ENCODE results near the gene SYNE1. TPM values are rescaled to one million over a fixed set of nuclear protein-coding genes. Genes with fewer than 3 reads are reported as not detected.
"Not testable (repeated sequence)": the region's sequence is repeated elsewhere in the genome, so short reads cannot be mapped to it uniquely, and the experiment has no call there.

SYNE1 gene
- total RNA-seq, 1 donor from 2014 or later: 6.0 TPM

DNA sequence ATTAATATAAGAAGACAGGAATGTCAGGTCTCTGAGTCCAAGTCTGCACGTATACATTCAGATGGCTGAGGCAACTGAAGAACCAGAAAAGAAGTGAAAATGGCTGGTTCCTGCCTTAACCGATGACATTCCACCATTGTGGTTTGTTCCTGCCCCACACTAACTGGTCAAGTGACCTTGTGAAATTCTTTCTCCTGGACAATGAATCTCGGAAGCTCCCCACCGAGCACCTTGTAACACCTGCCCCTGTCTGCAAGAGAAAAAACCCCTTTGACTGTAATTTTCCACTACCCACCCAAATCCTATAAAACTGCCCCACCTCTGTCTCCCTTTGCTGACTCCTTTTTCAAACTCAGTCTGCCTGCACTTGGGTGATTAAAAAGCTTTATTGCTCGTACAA is 140.4 kb downstream of the SYNE1 start:
- no peaks in the 10 kb centered on the region for H3F3A ChIP-seq (ENCODE audit: low read depth)
- Mint-ChIP-seq H3K27me3 (ENCODE audit: insufficient read depth, low read depth) (no peaks in the 10 kb centered on the region), H3K4me1 (no peaks in the 10 kb centered on the region), H3K9me3 (no peaks in the 10 kb centered on the region), H3K4me3 (no peak overlapping the region), H3K27ac (no peak overlapping the region), H3K36me3 (no peaks in the 10 kb centered on the region)
- no peak overlapping the region for H3K27ac ChIP-seq
- H3K4me1 ChIP-seq: no peaks in the 10 kb centered on the region
- no peak overlapping the region for H2AFZ ChIP-seq (replicated peaks)
- H3K79me2 ChIP-seq (ENCODE audit: low read depth): no peaks in the 10 kb centered on the region
- no peaks in the 10 kb centered on the region for H3K9me3 ChIP-seq (ENCODE audit: low read depth)
- H3K4me3 ChIP-seq: no peak overlapping the region
- no peaks in the 10 kb centered on the region for H3K27me3 ChIP-seq
- no peak for DNase-seq (ENCODE audit: low spot score)
- H3K4me2 ChIP-seq: no peak overlapping the region
- TF ChIP-seq, protein P1, sequence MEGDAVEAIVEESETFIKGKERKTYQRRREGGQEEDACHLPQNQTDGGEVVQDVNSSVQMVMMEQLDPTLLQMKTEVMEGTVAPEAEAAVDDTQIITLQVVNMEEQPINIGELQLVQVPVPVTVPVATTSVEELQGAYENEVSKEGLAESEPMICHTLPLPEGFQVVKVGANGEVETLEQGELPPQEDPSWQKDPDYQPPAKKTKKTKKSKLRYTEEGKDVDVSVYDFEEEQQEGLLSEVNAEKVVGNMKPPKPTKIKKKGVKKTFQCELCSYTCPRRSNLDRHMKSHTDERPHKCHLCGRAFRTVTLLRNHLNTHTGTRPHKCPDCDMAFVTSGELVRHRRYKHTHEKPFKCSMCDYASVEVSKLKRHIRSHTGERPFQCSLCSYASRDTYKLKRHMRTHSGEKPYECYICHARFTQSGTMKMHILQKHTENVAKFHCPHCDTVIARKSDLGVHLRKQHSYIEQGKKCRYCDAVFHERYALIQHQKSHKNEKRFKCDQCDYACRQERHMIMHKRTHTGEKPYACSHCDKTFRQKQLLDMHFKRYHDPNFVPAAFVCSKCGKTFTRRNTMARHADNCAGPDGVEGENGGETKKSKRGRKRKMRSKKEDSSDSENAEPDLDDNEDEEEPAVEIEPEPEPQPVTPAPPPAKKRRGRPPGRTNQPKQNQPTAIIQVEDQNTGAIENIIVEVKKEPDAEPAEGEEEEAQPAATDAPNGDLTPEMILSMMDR (IDR thresholded peaks at IDR 0.05): no peak
- TF ChIP-seq EZH2phosphoT487 (IDR thresholded peaks at IDR 0.05) (no peak), EZH2 (IDR thresholded peaks at IDR 0.05) (no peak)
- no peak overlapping the region for H3K9ac ChIP-seq
- H4K20me1 ChIP-seq (ENCODE audit: low read depth): no peaks in the 10 kb centered on the region
- H3K36me3 ChIP-seq: no peaks in the 10 kb centered on the region

DNA sequence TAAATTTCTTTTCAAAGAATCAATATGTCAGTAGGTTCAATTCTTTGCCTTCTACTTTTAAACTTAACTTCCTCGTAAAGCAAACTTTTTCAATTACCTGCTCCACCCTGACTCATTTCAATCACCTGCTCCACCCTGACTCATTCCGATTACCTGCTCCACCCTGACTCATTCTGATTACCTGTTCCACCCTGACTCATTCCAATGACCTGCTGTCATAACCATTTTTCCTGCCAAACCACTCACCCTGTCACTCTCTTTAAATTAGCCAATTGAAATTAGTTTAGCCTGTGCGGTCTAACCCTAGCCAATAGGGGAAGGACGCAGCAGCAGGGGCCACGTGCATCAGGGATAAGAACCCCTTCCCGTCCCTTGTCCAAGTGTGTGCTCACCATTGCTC is 141.7 kb downstream of the SYNE1 start:
- H3K36me3 ChIP-seq; H4K20me1 ChIP-seq (ENCODE audit: low read depth); H3K4me1 ChIP-seq; DNase-seq (ENCODE audit: low spot score); H3K9me3 Mint-ChIP-seq; H3K4me3 Mint-ChIP-seq; H3K4me3 ChIP-seq; H3F3A ChIP-seq (ENCODE audit: low read depth); H2AFZ ChIP-seq (replicated peaks); H3K4me2 ChIP-seq; H3K36me3 Mint-ChIP-seq; H3K27me3 ChIP-seq; H3K4me1 Mint-ChIP-seq; H3K27ac Mint-ChIP-seq; H3K9me3 ChIP-seq (ENCODE audit: low read depth); H3K79me2 ChIP-seq (ENCODE audit: low read depth); H3K27me3 Mint-ChIP-seq (ENCODE audit: insufficient read depth, low read depth); H3K9ac ChIP-seq; H3K27ac ChIP-seq: not testable (repeated sequence)

DNA sequence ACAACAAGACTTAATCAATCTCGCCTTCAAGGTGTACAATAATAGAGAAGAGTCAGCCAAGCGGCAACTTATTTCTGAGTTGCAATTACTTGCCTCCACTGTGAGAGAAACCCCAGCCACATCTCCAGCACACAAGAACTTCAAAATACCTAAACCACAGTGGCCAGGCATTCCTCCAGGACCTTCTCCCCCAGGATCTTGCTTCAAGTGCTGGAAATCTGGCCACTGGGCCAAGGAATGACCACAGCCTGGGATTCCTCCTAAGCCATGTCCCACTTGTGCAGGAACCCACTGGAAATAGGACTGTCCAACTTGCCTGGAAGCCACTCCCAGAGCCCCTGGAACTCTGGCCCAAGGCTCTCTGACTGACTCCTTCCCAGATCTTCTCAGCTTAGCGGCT is 144.9 kb downstream of the SYNE1 start:
- H3K4me3 ChIP-seq; H3K9me3 Mint-ChIP-seq; H3F3A ChIP-seq (ENCODE audit: low read depth); H3K27me3 Mint-ChIP-seq (ENCODE audit: insufficient read depth, low read depth); H3K27ac ChIP-seq; H3K36me3 Mint-ChIP-seq; H3K27me3 ChIP-seq; H3K27ac Mint-ChIP-seq; H3K36me3 ChIP-seq; H2AFZ ChIP-seq (replicated peaks); H4K20me1 ChIP-seq (ENCODE audit: low read depth); H3K4me2 ChIP-seq; H3K79me2 ChIP-seq (ENCODE audit: low read depth); DNase-seq (ENCODE audit: low spot score); H3K4me1 Mint-ChIP-seq; H3K4me1 ChIP-seq; H3K9ac ChIP-seq; H3K9me3 ChIP-seq (ENCODE audit: low read depth); H3K4me3 Mint-ChIP-seq: not testable (repeated sequence)

DNA sequence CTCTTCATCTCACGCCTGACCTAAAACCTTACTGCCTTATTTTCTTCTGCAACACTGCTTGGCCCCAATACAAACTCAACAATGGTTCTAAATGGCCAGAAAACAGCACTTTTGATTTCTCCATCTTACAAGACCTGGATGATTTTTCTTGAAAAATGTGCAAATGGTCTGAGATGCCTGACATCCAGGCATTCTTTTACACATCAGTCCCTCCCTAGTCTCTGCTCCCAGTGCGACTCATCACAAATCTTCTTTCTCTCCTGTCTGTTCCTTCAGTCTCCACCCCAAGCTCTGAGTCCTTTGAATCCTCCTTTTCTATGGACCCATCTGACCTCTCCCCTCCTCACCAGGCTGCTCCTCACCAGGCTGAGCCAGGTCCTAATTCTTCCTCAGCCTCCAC is 145.7 kb downstream of the SYNE1 start:
- H3K9me3 Mint-ChIP-seq; H3F3A ChIP-seq (ENCODE audit: low read depth); H3K9ac ChIP-seq; H3K27me3 Mint-ChIP-seq (ENCODE audit: insufficient read depth, low read depth); H3K4me1 ChIP-seq; H3K36me3 Mint-ChIP-seq; H3K27ac Mint-ChIP-seq; H2AFZ ChIP-seq (replicated peaks); H3K27me3 ChIP-seq; H3K9me3 ChIP-seq (ENCODE audit: low read depth); H3K79me2 ChIP-seq (ENCODE audit: low read depth); H3K27ac ChIP-seq; H3K4me3 Mint-ChIP-seq; H4K20me1 ChIP-seq (ENCODE audit: low read depth); H3K4me2 ChIP-seq; H3K4me3 ChIP-seq; H3K36me3 ChIP-seq; DNase-seq (ENCODE audit: low spot score); H3K4me1 Mint-ChIP-seq: not testable (repeated sequence)

DNA sequence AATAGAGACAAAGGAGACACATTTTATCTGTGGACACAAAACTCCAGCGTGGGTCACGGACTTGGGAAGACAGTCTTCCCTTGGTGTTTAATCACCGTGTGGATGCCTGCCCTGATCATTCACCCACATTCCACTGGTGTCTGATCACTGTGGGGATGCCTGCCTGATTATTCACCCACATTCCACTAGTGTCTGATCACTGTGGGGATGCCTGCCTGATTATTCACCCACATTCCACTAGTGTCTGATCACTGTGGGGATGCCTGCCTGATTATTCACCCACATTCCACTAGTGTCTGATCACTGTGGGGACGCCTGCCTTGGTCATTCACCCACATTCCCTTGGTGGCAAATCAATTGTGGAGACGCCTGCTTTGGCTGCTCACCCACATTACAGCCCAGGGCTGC is 146.2 kb downstream of the SYNE1 start:
- H3K36me3 ChIP-seq; H3K27me3 ChIP-seq; H3K9me3 Mint-ChIP-seq; H4K20me1 ChIP-seq (ENCODE audit: low read depth); DNase-seq (ENCODE audit: low spot score); H3K27ac ChIP-seq; H2AFZ ChIP-seq (replicated peaks); H3K4me3 Mint-ChIP-seq; H3K27me3 Mint-ChIP-seq (ENCODE audit: insufficient read depth, low read depth); H3K36me3 Mint-ChIP-seq; H3K4me2 ChIP-seq; H3K4me3 ChIP-seq; H3K9ac ChIP-seq; H3K27ac Mint-ChIP-seq; H3K79me2 ChIP-seq (ENCODE audit: low read depth); H3K4me1 Mint-ChIP-seq; H3K4me1 ChIP-seq; H3F3A ChIP-seq (ENCODE audit: low read depth); H3K9me3 ChIP-seq (ENCODE audit: low read depth): not testable (repeated sequence)

Data from neural progenitor cell (in vitro differentiated cells).